GM18526 (cell line): ENCODE results near the gene CYBA.

Experiments used
- POLR2A ChIP-seq: IDR thresholded peaks from 3 replicates; pipeline ENCODE4 v1.6.1; 2011; ENCODE audit not compliant: insufficient read length; ENCODE audit errors: extremely low read depth

CYBA gene

DNA sequence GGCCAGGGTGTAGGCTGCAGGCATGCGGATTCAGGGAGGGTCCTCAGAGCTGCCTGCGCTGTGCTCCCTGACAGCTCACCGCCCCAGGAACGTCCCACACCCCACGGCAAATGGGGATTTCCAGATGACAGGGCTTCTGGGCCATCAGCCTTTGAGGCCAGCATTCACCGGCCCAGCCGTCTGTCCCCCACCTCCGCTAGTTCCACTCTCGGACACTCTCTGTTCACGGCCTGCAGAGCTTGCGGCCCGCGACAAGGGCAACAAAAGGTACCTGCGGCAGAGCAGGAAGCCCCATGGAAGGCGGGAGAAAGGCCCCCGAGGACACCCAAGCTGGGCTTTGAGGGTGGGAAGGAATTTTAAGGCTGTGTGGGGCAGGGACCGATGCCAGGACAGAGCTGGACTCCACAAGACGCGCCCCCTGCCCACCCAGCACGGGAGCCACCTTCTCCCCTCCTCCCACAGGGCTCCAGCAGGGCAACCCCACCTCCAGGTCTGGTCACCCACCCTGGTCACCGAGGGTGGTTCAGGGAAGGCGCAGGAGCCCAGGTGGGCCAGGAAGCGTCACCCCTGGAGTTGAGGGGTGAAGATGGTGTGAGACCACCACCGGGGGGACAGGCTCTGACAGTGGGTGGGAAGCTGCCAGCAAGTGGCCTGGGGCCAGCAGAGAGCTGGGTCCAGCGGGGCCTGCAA, 5.6 kb upstream of the CYBA start:
- TF ChIP-seq POLR2A = no peak

DNA sequence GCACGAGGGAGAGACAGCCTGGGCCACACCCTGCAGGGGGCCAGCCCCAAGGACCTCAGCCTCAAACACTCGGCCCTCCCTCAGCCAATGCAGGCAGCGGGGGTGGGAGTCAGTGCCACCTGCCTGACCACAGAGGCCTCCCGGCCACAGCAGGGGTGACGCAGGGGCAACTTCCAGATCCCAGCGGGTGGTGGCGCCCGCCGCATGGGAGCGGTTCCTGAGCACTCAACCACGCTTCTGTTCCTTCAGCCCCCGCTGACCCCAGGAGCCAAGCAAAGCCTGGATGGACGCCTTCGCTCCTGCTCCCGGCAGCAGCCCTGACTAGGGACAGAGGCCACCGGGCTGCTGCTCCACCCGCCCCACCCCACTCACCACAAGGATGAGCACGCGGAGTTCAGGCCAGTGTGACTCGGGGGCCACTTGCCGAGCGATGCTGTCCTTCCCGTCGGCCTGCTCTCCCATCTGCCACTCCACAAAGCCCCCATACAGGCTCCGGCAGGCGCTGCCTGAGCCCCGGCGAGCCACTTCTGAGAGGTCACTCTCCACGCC, 5.0 kb upstream of the CYBA start:
- no peak for TF ChIP-seq POLR2A

DNA sequence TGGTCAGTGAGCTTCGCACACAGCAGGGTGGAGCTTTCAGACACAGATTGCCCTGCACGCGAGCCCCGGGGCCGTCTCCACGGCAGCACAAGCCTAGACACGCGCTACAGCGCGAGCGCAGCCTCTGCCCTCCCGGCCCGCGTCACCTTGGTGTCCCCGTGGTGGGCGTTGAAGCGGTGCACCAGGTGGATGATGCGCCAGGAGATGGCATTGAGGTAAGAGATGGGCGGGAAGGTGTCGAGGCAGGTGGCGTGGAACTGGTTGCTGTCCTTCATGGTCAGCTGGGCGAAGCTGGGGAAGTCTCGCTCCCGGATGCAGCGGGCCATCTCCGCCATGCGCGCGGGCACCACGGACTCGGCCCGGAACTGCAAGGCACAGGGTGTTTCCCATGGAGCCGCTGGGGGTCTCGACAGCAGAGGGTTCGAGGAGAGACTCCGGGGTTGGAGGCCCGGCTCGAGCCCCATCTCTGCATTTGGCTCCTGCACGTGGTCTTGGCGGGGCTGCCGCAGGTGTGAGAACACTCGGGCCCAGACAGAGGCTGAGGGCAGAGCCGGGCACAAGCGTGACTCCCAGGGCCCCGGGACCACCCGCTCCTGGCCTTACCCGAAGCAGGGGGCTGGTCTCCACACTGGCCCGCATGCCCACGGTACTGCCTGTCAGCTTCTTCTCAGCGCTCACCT, 4.3 kb upstream of the CYBA start:
- TF ChIP-seq POLR2A = no peak

DNA sequence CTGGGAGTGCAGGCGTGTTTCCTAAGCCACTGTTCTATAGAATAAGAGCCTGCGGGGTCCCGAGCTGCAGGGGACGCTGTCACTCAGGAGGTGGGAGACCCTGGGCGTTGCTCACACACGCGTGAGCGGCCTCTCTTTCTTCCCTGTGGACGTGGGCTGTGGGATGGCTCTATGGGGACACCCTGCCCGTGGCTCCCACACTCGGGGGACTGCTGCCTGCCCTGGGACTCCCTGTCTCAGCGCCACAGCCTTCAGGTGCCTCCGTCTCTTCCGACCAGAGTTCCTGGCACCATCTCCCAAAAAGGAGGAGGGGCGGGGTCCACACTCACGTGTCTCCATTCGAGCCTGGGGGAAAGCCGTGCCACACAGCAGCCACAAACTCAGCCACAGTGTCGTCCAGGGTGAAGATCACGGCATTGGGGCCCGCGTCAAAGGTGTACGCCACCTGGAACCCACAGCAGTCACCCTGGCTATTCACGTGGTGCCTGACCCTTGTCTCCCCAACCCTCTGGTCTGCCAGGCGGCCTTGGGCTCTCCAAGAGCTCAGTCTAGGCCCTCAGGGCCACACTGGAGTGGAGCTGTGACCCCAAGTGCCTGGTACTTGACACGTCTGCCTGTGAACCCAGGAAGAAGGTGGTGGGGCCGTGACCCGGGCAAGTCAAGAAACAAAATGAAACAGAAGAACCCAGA, 3.7 kb upstream of the CYBA start:
- no peak for TF ChIP-seq POLR2A

DNA sequence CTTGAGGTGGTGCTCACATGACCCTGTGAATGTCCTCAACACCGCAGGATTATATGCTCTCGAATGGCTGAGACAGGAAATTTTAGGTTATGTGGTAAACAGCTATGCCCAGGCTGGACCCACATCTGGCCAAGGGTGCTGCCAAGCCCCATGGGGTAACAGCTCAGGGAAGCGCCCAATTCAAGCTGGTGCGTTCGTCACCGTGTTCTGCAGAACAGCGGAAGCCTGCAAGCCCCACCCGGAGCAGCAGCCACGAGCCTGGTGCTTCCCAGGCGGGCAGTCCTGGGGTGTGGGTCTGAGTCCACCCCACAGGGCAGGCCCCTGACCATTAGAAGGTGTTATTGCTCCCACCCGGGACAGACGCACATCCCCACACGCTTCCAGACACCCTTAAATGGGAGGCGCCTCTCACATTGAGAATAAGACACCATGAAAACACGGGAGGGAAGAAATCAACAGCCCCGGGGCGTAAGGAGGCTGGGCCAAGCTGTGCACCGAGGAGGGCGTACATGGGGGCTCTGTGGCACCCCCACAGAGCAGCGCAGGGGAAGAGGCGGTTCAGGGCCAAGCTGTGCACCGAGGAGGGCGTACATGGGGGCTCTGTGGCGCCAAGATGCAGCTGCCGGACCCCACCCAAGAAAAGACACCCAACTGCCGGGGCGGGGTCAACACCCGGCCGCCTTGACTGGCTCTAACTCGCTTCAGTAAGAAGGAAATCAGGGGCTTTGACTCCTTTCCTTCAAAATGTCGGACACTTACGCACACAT, 2.9 kb upstream of the CYBA start:
- no peak for TF ChIP-seq POLR2A

DNA sequence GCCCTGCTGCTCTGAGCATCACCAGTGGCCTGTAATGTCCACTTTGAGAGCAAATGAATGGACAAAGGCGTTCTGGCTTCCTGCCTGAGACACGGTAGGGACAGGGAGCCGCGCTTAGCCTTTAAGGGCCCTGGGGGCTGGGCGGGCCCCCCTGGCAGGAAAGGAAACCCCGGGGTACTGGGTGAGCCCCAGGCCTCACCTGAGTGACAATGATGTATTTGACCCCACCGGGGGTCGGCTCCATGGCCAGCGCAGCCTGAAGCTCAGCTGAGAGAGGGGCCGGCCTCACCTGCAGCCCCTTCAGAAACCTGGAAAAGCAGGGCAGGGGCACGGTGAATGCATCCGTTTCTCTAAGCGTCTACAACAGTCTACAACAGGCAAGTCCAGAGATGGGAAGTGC, 2.2 kb upstream of the CYBA start:
- TF ChIP-seq POLR2A = no peak

DNA sequence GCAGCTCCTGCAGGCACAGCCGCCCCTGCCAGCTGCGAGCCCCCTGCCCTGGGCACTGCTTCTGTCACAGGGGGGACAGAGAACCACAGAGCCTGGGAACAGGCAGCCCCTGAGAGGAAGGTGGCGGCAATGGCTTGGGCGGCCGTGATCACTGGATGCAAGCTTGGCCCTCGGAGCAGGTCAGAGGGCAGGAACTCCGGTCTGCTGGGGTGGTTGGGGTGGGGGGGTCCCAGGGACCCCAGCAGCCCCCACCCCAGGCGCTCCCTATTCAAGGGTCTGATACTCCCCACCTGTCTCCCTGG, 1.9 kb upstream of the CYBA start:
- TF ChIP-seq POLR2A = no peak

DNA sequence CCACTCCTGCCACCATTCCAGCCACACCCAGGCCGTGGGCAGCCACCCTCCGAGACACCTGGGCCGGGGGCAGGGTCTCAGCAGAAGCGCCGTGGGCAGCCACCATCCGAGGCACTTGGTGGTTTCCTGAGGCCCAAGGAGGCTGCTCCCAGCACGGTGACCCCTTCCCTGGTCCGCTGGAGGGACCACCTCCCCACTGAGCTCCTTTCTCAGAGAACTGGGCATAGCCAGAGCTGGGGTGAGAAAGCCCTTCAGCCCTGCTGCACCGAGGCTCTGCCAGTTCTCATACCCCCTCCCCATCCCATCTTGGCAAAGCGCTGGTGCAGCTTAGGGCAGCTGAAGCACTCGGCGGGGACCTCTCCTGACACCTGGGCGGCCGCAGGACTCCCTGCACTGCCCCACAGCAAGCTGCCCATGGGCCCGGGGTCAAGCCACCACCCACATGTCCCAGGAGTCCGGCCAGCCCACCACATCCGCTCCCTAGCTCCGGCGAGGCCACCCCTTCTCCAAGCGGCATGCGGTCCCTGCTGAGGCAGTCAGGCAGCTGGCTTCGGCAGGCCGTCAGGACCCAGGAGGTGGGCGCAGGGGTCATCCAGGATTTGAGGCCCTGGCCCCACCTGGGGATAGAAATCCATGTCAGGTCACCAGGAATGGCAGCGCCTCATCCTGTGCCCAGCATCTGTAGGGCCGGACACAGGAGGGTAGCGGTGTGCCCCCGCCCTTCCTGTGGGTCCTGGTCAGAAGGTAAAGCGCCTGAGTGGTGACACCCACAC, 1.3 kb upstream of the CYBA start:
- no peak for TF ChIP-seq POLR2A

DNA sequence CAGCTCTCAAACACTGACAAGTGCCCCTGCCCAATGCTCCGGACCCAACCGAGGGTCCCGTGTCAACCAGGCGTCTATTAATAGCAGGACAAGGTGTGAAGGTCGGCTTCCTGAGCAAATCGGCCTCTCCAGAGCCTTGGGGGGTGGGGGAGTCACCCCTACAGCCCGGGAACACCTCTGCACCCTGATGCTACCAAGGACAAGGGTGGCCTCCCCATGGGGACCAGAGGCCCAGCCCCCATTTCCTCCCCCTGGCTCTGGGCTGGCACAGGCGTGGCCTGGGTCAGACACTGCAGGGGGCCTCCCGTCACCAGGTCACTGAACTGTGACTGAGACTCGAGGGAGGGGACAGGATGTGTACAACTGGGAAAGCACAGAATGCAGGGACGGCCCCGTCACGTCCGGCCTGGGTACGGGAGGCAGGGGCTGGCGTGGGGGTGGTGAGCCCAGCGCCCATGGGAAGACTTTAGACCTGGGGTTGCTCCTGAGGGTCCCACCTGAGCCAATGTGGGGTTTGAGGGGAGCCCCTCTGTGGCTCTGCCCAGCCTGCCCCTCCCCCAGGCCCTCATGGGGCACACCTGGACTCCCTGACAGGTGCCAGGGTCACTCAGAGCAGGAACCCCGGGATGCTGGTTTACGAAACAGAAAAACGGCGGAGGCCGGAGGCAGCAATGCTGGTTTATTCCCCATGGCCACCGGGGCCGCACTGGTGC, 579 bp upstream of the CYBA start:
- TF ChIP-seq POLR2A = peak; percentile 77

DNA sequence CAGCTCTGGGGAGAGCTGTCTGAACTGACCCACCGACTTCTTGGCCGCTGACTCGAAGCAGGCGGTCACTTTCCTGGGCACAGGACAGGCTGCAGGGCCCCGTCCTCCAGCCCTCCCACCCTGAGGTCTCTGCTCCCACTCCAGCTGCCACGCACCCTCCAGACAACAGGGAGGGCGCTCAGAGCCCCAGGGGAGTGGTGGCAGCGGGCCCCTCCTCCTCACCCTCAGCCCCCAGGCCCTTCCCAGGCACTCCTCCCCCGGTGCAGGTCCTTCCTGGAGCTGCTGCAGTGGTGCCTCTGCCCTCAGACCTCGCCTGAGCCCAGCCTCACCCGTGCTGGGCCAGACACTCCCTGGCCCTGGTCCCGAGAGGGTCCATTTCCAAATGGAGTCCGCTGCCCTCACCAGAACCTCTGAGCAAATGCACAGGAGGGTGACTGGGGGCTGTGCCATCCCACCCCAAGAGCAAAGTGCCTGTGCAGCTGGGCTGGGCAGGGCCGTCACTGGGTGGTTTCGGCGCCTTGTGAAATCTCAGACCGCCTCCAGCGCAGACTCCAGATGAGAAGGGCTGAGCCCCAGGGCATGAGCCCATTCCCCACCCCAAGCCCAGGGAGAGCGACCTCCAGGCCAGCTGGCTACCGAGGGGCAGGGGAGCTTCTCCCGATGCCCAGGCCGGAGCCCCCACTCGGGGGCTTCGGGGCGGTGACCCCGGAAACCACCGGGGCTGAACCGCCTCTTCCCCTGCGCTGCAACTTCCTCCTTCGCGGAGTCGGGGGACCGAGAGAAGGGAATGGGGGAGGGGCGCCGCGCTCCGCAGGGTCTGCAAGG, 717 bp downstream of the CYBA start:
- TF ChIP-seq POLR2A = no peak

DNA sequence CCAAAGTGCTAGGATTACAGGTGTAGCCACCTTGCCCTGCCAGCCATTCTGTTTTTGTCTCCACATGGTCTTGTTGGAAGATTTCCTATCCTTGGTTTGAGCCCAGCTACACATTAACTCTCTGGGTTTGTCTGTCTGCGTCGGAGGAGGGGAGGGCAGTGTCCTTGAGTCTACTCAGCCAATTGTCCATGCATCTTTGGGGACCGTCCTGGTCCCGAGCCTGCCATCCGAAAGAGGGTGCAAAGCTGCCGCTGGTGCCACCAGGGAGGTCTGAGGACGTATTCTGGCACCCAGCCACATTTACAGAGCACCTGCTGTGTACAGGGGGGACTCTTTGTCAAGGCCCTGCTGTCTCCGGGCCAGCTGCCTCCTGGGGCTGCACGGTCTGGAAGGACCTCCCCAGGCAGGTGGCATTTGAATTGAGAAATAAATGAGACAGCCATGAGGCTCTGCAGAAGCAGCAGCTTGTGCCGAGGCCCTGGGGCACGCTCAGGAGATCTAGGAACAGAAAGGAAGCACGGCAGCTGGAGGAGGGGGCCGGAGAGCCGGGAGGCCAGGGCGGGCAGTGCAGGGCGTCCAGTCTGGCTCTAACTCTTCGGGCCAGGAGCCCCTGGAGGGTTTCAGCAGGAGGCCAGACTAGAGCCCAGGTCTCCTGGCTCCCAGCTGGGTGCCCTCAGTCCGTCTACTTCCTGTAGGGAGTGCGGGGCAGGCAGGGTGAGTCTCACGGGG, 1.5 kb downstream of the CYBA start:
- no peak for TF ChIP-seq POLR2A

DNA sequence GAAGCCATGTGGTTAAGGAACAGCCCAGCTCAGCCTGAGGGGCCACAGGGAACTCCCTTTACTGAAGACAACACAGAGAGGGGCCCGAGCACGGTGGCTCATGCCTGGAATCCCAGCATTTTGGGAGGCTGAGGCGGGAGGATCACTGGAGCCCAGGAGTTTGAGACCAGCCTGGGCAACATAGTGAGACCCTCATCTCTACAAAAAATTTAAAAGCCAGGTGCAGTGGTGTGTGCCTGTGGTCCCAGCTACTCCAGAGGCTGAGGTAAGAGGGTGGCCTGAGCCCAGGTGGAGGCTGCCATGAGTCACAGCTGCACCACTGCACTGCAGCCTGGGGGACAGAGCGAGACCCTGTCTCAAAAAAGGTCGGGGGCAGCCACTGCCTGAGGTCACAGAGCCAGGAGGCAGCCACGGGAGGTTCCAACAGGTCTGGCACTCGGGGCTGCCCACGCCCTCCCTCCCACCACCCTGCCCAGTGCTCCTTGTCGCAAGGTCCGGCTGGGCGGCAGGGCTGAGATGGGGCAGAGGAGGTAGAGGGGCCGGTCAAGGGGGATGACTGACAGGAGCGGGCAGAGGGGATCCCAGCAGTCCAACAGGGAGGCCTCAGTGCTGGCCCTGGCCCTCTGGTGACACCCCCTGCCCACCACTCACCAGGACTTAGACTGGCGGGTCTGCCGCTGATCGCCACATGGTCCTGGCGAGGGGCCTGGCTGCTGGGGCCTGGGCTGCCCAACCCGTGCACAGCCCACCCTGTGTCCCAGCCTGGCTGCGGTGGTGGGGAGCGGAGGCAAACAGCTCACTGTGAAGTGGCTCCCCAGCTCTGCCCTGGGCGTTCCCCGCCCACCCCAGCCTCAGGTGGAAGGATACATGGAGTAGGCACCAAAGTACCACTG, 3.4 kb downstream of the CYBA start:
- TF ChIP-seq POLR2A = no peak
